HG03432 (cell line): ENCODE results near the gene PSMB11.
"Not testable (repeated sequence)": the region's sequence is repeated elsewhere in the genome, so short reads cannot be mapped to it uniquely, and the experiment has no call there.

Experiments used
- ATAC-seq: cut with Tn5 transposase; IDR thresholded peaks from one replicate; pipeline ENCODE4 v1.9.1; 2021; ENCODE audit warnings: mild to moderate bottlenecking, moderate library complexity; ENCODE audit not compliant: unreplicated experiment

The PSMB11 gene

GRCh38 chr14:23013054-23013748 lies 28.8 kb upstream of the PSMB11 start:
- no peak for ATAC-seq

- not testable (repeated sequence) for ATAC-seq
These were observed 28.3 kb upstream of the PSMB11 start for GRCh38 chr14:23013749-23014054.

- no peak for ATAC-seq
These were observed 26.4 kb upstream of the PSMB11 start for GRCh38 chr14:23015618-23016017.

- no peak for ATAC-seq
These were observed 24.9 kb upstream of the PSMB11 start for GRCh38 chr14:23017091-23017490.

GRCh38 chr14:23018107-23018506 lies 23.9 kb upstream of the PSMB11 start:
- no peak for ATAC-seq

- ATAC-seq = no peak
These were observed 21.6 kb upstream of the PSMB11 start for GRCh38 chr14:23020143-23021128.

GRCh38 chr14:23021434-23021833 lies 20.6 kb upstream of the PSMB11 start:
- no peak for ATAC-seq

- no peak for ATAC-seq
These were observed 20.0 kb upstream of the PSMB11 start for GRCh38 chr14:23021889-23022442.

- no peak for ATAC-seq
These were observed 18.8 kb upstream of the PSMB11 start for GRCh38 chr14:23023022-23023794.

GRCh38 chr14:23023795-23024152 lies 18.2 kb upstream of the PSMB11 start:
- ATAC-seq = no peak

GRCh38 chr14:23024612-23025075 lies 17.4 kb upstream of the PSMB11 start:
- ATAC-seq = no peak

GRCh38 chr14:23025151-23025814 lies 16.7 kb upstream of the PSMB11 start:
- no peak for ATAC-seq

GRCh38 chr14:23028799-23029198 lies 13.2 kb upstream of the PSMB11 start:
- no peak for ATAC-seq

GRCh38 chr14:23030936-23031335 lies 11.1 kb upstream of the PSMB11 start:
- ATAC-seq = no peak

GRCh38 chr14:23033251-23033727 lies 8.7 kb upstream of the PSMB11 start:
- no peak for ATAC-seq

- no peak for ATAC-seq
These were observed 8.1 kb upstream of the PSMB11 start for GRCh38 chr14:23033801-23034497.

GRCh38 chr14:23034498-23035302 lies 7.3 kb upstream of the PSMB11 start, which contains the start of gene PSMB5:
Gene PSMB5 (minus strand): TSS chr14:23034900. CDS start chr14:23034881, 19 bp downstream.
- ATAC-seq = peak; percentile 95

- ATAC-seq = no peak
These were observed 6.5 kb upstream of the PSMB11 start for GRCh38 chr14:23035303-23036144.
